Panc1 (cell line): Measurements from ENCODE around the gene ZSCAN25. TPM values are rescaled to one million over a fixed set of nuclear protein-coding genes. Genes with fewer than 3 reads are reported as not detected.

Experiments
- ATAC-seq: fragments of 200-7000 bp; cut with Tn5 transposase; 2 replicates; pipeline ENCODE4 v1.9.1; 2020; ENCODE audit warnings: mild to moderate bottlenecking, moderate library complexity
- BruUV-seq: library from RNA; stranded (reverse); fragments of 400-500 nt; replicated peaks from 2 replicates; lab custom pipeline; 2021; lab: Mats Ljungman, UMichigan
- CTCF ChIA-PET: fragments of 300-600 bp; sonication (Branson Sonifier 250); formaldehyde crosslinking; loops from one replicate; lab custom pipeline; 2022; ENCODE audit warnings: antibody characterized with exemption; lab: Charles Lee
- POLR2A ChIA-PET: fragments of 300-600 bp; sonication (Branson Sonifier 250); formaldehyde crosslinking; loops from one replicate; lab custom pipeline; 2022; ENCODE audit warnings: antibody characterized with exemption; lab: Charles Lee
- DNase-seq: peaks from one replicate; pipeline ENCODE4 v3.0.0-alpha.2; 2010; ENCODE audit warnings: low read depth, low spot score
- H3K27ac ChIP-seq: 2 replicates; pipeline ENCODE4 v1.5.1; 2011; ENCODE audit warnings: mild to moderate bottlenecking, low read length, inconsistent platforms
- H3K27me3 ChIP-seq: fragments of 200-500 bp; sonication (Bioruptor generic); 2 replicates; pipeline ENCODE4 v1.6.0; 2014; ENCODE audit warnings: low read length, inconsistent platforms; ENCODE audit not compliant: control insufficient read depth, insufficient read depth
- H3K36me3 ChIP-seq: fragments of 200-500 bp; sonication (Bioruptor generic); 2 replicates; pipeline ENCODE4 v1.5.1; 2014; ENCODE audit warnings: inconsistent platforms, mild to moderate bottlenecking, low read length, moderate library complexity; ENCODE audit not compliant: control insufficient read depth, insufficient read depth
- H3K4me1 ChIP-seq: 2 replicates; pipeline ENCODE4 v1.5.1; 2011; ENCODE audit warnings: inconsistent platforms, mild to moderate bottlenecking, low read length, moderate library complexity; ENCODE audit not compliant: control insufficient read depth, insufficient read depth
- H3K4me3 ChIP-seq, 2 experiments: 2 replicates each; pipeline ENCODE4 v1.5.1; 2011 to 2012; ENCODE audit warnings: low read depth in 2 of 2, low read length in 2 of 2, mild to moderate bottlenecking in 2 of 2, inconsistent platforms in 1 of 2, moderate library complexity in 1 of 2
- H3K9me3 ChIP-seq: fragments of 200-500 bp; sonication (Bioruptor generic); 2 replicates; pipeline ENCODE4 v1.5.1; 2014; ENCODE audit warnings: low read depth, mild to moderate bottlenecking, inconsistent platforms, low read length, moderate library complexity; ENCODE audit not compliant: control insufficient read depth, insufficient read depth
- CTCF ChIP-seq: fragments of 450-650 bp; IDR thresholded peaks from 2 replicates; pipeline ENCODE4 v1.5.1; 2017; ENCODE audit warnings: mild to moderate bottlenecking
- POLR2AphosphoS5 ChIP-seq: IDR thresholded peaks from 2 replicates; pipeline ENCODE4 v1.6.1; 2012; ENCODE audit warnings: mild to moderate bottlenecking, low read depth, low read length, moderate library complexity
- REST ChIP-seq, 2 experiments: IDR thresholded peaks; 2 replicates each; pipeline ENCODE4 v1.6.1; 2011 to 2012; ENCODE audit warnings: low read depth in 2 of 2, control low read depth in 1 of 2, low read length in 1 of 2, mild to moderate bottlenecking in 1 of 2, moderate library complexity in 1 of 2; ENCODE audit not compliant: insufficient read depth in 1 of 2
- SIN3A ChIP-seq: IDR thresholded peaks from 2 replicates; pipeline ENCODE4 v1.6.1; 2012; ENCODE audit warnings: low read depth, mild to moderate bottlenecking, low read length, moderate library complexity, borderline replicate concordance; ENCODE audit not compliant: insufficient read depth
- TCF7L2 ChIP-seq: IDR thresholded peaks from 2 replicates; pipeline ENCODE4 v1.6.1; 2011; ENCODE audit warnings: mild to moderate bottlenecking, low read depth, low read length, inconsistent platforms
- in situ Hi-C: cut with HindIII; loops from 2 replicates; pipeline ENCODE4 v1.10.0; 2016; ENCODE audit warnings: low sequenced_read_pairs, low pct_unique_long_range_greater_than_20kb
- intact Hi-C: fragments of 100-400 bp; cut with micrococcal nuclease; formaldehyde crosslinking; loops from one replicate; pipeline ENCODE4 v1.10.0; 2022; ENCODE audit not compliant: unreplicated experiment
- total RNA-seq: library from RNA; stranded (reverse); gene quantifications from one replicate; pipeline ENCODE4 v1.2.1, GENCODE V29; 2021; ENCODE audit not compliant: unreplicated experiment

The ZSCAN25 gene
- total RNA-seq, 1 experiment from 2014 or later, result 14.8 TPM

GRCh38 chr7:99596408-99596955 lies 20.3 kb upstream of the ZSCAN25 start:
- intact Hi-C loops, result no loop called here
- BruUV-seq, result no TSS peak
- POLR2A ChIA-PET, result no interaction called here

GRCh38 chr7:99597762-99598501 lies 18.8 kb upstream of the ZSCAN25 start, which contains the start of gene TMEM225B:
Gene TMEM225B, plus strand, starts transcription at chr7:99598267. Its CDS starts 6,122 bp downstream, at chr7:99604389.
- intact Hi-C loops (no loop called here), in situ Hi-C loops (no loop called here)
- no peak within 1 kb of the TSS for H3K4me3 ChIP-seq
- ATAC-seq (no peak), DNase-seq (no peak)
- no peak within 1 kb of the TSS for H3K27ac ChIP-seq
- H3K9me3 ChIP-seq, result no peaks in the 10 kb centered on the region
- H3K36me3 ChIP-seq, result no peaks in the 10 kb centered on the region; the same call in 1 of the 2 replicates
- ChIA-PET POLR2A (no interaction called here), CTCF (no interaction called here)
- peaks cover 16% of the 10 kb centered on the region for H3K27me3 ChIP-seq
- no TSS peak for BruUV-seq
- H3K4me1 ChIP-seq, result no peaks in the 10 kb centered on the region
- TF ChIP-seq SIN3A, result no peak
- TF ChIP-seq REST (IDR thresholded peaks at IDR 0.05; ENCODE audit: insufficient read depth in 1 of 2, low read depth in 2 of 2, low read length in 1 of 2), result no peak
- TF ChIP-seq CTCF, result no peak
- TF ChIP-seq POLR2AphosphoS5, result no peak

More at GRCh38 chr7:99596408-99596955, 20.3 kb upstream of the ZSCAN25 start:
- DNase-seq, result no peak
- peaks cover 16% of the 10 kb centered on the region for H3K27me3 ChIP-seq
- H3K27ac ChIP-seq, result no peak overlapping the region
- CTCF ChIA-PET, result no interaction called here
- no peaks in the 10 kb centered on the region for H3K9me3 ChIP-seq
- in situ Hi-C loops, result no loop called here
- no peaks in the 10 kb centered on the region; the same call in 1 of the 2 replicates for H3K36me3 ChIP-seq
- ATAC-seq, result no peak
- H3K4me1 ChIP-seq, result no peaks in the 10 kb centered on the region
- no peak for TF ChIP-seq REST (IDR thresholded peaks at IDR 0.05; ENCODE audit: insufficient read depth in 1 of 2, low read depth in 2 of 2, low read length in 1 of 2)
- TF ChIP-seq TCF7L2, result no peak
- no peak for TF ChIP-seq POLR2AphosphoS5
- no peak for TF ChIP-seq SIN3A
- no peak for TF ChIP-seq CTCF
- H3K4me3 ChIP-seq, result no peak overlapping the region
